GM23338 (cell line): ENCODE data around the gene RPS17.

ENCODE experiments used
- CTCF ChIP-seq, 2 experiments: fragments of 200-600 bp in 1 of 2; sonication (generic) in 1 of 2; conservative IDR thresholded peaks; 2 replicates each; pipeline versions ENCODE4 v1.5.1 to v1.6.1; 2016 to 2017; ENCODE audit warnings: antibody characterized with exemption in 2 of 2, low read depth in 2 of 2, mild to moderate bottlenecking in 2 of 2, moderate library complexity in 1 of 2
- EZH2 ChIP-seq: fragments of 200-600 bp; sonication (generic); IDR thresholded peaks from one replicate; pipeline ENCODE4 v1.8.0; 2017; ENCODE audit warnings: antibody characterized with exemption, mild to moderate bottlenecking, low read depth; ENCODE audit not compliant: unreplicated experiment

GRCh38 chr15:82543160-82543559 lies 2.9 kb upstream of the RPS17 start:
- TF ChIP-seq CTCF (conservative IDR thresholded peaks at IDR 0.05; ENCODE audit: low read depth in 2 of 2), result no peak
- TF ChIP-seq EZH2, result no peak
